Measurements from ENCODE around the gene PHACTR1.
A peak's percentile ranks its signal among the peaks of the same experiment; 100 is the strongest.

Gene PHACTR1

GRCh38 chr6:13331516-13332348 lies 615.2 kb downstream of the PHACTR1 start:
- peak in 1 of 2 experiments; percentile 8 for DNase-seq

DNA sequence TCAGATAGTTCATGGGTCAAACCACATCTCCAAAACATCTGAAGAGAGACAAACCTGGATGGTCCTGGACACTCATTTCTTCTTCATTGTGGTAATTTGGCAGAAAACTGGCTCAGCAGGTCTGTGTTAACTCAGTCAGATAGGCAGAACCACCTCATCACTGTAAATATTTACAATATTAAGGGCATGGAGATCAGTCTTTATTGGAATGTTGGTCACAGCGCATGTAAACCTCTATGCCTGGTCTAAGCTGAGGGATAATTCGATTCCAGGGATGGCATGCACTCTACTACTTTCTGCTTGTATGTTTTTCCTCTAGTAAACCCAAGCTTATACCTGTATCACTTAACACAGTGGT lies 615.8 kb downstream of the PHACTR1 start:
- DNase-seq = no peak

DNA sequence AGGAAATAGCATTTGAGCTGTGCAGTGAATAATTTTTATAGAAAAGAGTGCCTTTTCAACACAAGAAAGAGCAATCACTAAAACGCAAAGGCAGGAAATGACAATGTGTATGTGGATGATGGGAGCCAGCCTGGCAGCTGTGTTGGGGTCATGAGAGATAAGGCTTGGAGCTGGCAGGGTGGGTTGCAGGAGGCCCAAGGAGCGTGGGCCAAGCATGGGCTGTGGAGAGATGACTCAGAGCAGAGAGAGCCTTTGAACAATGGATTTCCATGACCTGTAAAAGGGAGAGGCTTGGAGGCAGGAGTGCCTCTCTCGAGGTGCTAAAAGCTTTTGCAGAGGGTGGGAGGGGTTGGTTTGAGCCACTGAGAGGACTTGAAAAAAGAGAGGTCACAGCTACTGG lies 618.4 kb downstream of the PHACTR1 start:
- DNase-seq = no peak

DNA sequence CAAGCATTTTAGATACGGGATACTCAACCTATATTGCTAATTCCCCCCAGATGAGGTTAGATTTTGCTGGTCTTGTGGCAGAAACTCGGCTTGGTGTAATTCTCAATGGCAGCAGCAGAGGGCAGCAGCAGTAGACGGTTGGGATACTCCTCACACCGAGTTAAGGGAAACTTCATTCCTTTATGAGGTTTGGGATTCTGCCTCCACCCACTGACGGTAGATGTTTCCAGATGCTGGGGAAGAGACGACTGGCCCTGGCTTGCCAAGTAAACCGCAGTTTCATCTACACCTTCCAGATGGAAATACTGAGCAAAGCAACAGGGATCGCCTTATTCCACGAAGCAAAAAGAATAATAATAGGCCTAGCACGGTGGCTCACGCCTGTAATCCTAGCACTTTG lies 620.0 kb downstream of the PHACTR1 start:
- DNase-seq = peak; percentile 31 to 47

- DNase-seq = no peak
These were observed 621.5 kb downstream of the PHACTR1 start for GRCh38 chr6:13338038-13338437.
